Cardiac muscle cell (in vitro differentiated cells and primary cell): ENCODE measurements around the gene CDKN1B. TPM values are rescaled to one million over a fixed set of nuclear protein-coding genes. Genes with fewer than 3 reads are reported as not detected.

ENCODE experiments used
- DNase-seq, 2 donors: peaks; one replicate each; pipeline versions ENCODE4 v3.0.0 to v3.0.0-alpha.2; 2010 to 2017; ENCODE audit warnings: low read depth in 1 of 2, low spot score in 1 of 2
- H3K27ac ChIP-seq: fragments of 200-600 bp; sonication (generic); 2 replicates; pipeline ENCODE4 v1.5.1; 2016
- H3K27me3 ChIP-seq: fragments of 200-600 bp; sonication (generic); 2 replicates; pipeline ENCODE4 v1.6.0; 2016; ENCODE audit warnings: control low read depth
- H3K36me3 ChIP-seq: fragments of 200-600 bp; sonication (generic); 2 replicates; pipeline ENCODE4 v1.5.1; 2016; ENCODE audit warnings: control low read depth
- H3K4me1 ChIP-seq: fragments of 200-600 bp; sonication (generic); 2 replicates; pipeline ENCODE4 v1.8.1; 2017; ENCODE audit warnings: low read depth, mild to moderate bottlenecking, mixed run types
- H3K4me3 ChIP-seq: fragments of 200-600 bp; sonication (generic); 2 replicates; pipeline ENCODE4 v1.5.1; 2016; ENCODE audit warnings: mild to moderate bottlenecking
- H3K9me3 ChIP-seq: fragments of 200-600 bp; sonication (generic); 2 replicates; pipeline ENCODE4 v1.5.1; 2017; ENCODE audit warnings: low read depth, mild to moderate bottlenecking, control low read depth
- polyA plus RNA-seq: library from polyadenylated mRNA; unstranded; fragments of >200 nt; fragmentation: Nextera tagmentation; extraction: Ambion mirVana; gene quantifications from 2 replicates; pipeline ENCODE4 v1.2.1, GENCODE V29; 2016
- total RNA-seq: library from RNA; depleted of rRNA; stranded (reverse); fragments of >200 nt; gene quantifications from 2 replicates; pipeline ENCODE4 v1.2.3, GENCODE V29; 2016
- TF ChIP-seq, protein P1 (sequence below): IDR thresholded peaks from 2 replicates; pipeline ENCODE4 v1.5.1; 2012; ENCODE audit warnings: low read depth, mild to moderate bottlenecking, low read length

CDKN1B gene
- total and polyA plus RNA-seq, 2 experiments from 2014 or later: 5.8 to 90.4 TPM

DNA sequence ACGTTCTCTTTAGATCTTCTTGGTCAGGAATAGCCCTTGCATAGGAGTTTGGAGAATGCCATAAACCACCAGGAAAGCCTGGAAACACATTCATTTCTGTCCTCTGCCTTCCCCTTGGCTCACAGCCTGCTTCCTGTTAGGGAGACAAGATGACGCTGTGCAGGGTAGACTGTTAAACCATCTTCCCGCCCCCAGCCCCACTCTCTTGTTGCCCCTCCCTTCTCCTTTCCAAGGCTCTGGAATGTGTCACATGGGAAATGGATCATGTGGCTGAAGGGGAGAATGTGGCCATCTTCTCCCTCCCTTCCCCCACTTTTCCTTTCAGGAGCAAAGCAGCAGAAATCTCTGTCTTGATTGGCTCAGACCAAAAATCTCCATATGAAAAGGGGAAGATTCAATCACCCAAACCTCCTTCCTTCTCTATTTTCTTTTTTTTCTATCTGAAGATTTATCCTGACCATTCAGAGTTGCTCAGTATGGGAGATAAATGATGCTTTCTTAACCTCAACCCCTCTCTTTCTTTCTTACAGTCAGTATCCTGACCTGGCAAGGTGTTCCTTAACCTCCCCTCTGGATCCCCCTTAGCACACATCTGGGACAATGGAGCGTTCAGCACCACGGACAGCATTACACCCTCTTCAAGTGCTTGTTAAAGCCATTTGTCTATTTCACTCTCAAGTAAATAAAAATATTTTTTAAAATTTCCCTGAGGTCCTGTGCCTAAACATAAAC lies 32.6 kb upstream of the CDKN1B start:
- Histone ChIP-seq H3K27ac (no peak overlapping the region), H3K4me1 (peaks cover 10% of the 10 kb centered on the region), H3K4me3 (peak overlapping the region; percentile 25)

DNA sequence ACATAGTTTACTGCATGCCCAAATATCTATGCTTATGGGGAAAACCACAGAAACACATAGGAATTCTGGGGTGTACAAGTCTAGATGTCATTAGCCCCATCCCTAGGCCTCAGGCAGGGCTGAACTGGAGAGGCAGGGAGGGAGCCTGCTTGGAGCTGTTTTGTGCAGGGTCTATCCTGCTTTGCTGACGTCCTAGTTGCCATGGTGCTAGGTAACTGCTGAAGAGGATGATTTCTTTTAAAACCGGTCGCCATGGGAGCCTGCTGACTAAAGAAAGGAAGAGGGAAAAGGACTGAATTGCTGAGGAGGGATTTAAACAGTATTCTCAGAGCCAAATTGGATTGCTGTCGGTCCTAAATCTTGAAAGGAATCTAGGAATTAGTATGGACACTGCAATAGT lies 31.9 kb upstream of the CDKN1B start:
- no peaks in the 10 kb centered on the region for H3K27me3 ChIP-seq
- H3K4me1 ChIP-seq: peaks cover 10% of the 10 kb centered on the region
- TF ChIP-seq, protein P1, sequence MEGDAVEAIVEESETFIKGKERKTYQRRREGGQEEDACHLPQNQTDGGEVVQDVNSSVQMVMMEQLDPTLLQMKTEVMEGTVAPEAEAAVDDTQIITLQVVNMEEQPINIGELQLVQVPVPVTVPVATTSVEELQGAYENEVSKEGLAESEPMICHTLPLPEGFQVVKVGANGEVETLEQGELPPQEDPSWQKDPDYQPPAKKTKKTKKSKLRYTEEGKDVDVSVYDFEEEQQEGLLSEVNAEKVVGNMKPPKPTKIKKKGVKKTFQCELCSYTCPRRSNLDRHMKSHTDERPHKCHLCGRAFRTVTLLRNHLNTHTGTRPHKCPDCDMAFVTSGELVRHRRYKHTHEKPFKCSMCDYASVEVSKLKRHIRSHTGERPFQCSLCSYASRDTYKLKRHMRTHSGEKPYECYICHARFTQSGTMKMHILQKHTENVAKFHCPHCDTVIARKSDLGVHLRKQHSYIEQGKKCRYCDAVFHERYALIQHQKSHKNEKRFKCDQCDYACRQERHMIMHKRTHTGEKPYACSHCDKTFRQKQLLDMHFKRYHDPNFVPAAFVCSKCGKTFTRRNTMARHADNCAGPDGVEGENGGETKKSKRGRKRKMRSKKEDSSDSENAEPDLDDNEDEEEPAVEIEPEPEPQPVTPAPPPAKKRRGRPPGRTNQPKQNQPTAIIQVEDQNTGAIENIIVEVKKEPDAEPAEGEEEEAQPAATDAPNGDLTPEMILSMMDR: no peak
- H3K4me3 ChIP-seq: no peak overlapping the region
- no peaks in the 10 kb centered on the region for H3K36me3 ChIP-seq
- no peak overlapping the region for H3K27ac ChIP-seq
- no peaks in the 10 kb centered on the region for H3K9me3 ChIP-seq
- no peak for DNase-seq

More for the DNA sequence above, 32.6 kb upstream of the CDKN1B start:
- DNase-seq: peak; percentile 68 to 83
- Histone ChIP-seq H3K36me3 (no peaks in the 10 kb centered on the region), H3K27me3 (no peaks in the 10 kb centered on the region), H3K9me3 (no peaks in the 10 kb centered on the region)
- TF ChIP-seq, protein P1: no peak

DNA sequence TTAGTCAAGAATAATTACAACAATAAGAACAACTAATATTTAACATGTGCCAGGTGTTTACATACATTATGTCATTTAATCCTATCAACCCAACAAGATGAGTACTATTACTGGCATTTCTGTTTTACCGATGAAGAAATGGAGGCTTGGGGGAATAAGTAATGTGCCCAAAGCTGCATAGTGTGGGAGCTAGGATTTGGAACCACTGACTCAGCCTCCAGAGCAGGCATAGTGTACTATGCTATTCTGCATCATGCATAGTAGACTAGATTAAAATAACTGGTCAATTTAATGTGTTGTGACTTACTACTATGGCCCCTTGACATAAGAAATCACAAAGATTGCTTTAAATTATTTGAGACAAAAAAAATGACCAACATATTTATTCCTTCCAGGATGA lies 30.7 kb upstream of the CDKN1B start:
- Histone ChIP-seq H3K27ac (no peak overlapping the region), H3K9me3 (no peaks in the 10 kb centered on the region), H3K27me3 (no peaks in the 10 kb centered on the region), H3K36me3 (no peaks in the 10 kb centered on the region), H3K4me3 (no peak overlapping the region), H3K4me1 (peaks cover 15% of the 10 kb centered on the region)
- DNase-seq: no peak
- TF ChIP-seq, protein P1: no peak

DNA sequence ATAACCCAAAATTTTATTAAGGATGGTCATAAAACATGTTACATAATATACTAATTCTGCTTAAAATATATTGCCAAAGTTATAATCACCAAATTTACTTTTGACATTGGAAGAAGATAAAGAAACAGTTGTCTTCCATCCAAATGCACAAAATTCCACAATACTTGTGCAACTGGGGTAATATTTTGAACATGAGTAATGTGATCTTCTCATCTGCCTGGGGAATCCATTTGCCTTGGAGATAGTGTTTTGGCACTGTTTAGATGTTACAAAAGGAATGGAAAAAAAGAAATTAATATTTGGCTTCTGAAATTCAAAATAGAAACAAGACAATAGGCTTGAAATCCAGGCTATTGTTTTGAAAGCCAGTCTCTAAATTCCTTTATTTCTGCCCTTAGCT lies 30.2 kb upstream of the CDKN1B start:
- TF ChIP-seq, protein P1: no peak
- no peak overlapping the region for H3K4me3 ChIP-seq

DNA sequence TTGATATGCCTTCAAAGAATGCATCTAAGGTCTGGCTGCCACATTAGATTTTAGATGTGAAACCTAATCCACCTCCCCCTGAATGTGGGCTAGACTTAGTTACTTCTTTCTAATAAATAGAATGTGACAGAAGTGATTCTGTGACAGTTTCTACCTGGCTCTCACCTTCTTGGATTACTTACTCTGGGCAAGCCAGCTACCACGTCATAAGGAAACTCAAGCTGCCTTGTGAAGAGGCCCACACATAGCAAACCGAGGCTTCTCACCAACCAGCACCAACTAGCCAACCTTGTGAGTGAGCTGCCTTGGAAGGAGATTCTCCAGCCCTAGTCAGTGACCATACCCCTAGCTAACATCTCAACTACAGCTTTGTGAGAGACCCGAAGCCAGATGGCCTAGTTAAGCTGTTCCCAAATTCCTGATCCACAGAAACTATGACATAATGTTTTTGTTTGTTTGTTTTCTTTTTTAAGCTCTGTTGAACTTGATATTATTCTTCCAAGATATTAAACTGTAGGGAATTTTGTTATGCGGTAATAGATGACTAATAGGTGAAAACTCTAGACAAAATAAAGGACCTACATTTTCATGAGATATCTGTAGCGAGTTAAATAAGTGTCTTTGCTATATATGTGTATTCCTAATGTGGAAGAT lies 27.4 kb upstream of the CDKN1B start:
- no peaks in the 10 kb centered on the region for H3K27me3 ChIP-seq
- no peaks in the 10 kb centered on the region for H3K9me3 ChIP-seq
- no peak overlapping the region for H3K4me3 ChIP-seq
- peaks cover 26% of the 10 kb centered on the region for H3K4me1 ChIP-seq
- no peaks in the 10 kb centered on the region for H3K36me3 ChIP-seq
- DNase-seq: no peak
- H3K27ac ChIP-seq: no peak overlapping the region
- TF ChIP-seq, protein P1: no peak

More for the DNA sequence above, 30.2 kb upstream of the CDKN1B start:
- Histone ChIP-seq H3K9me3 (no peaks in the 10 kb centered on the region), H3K36me3 (no peaks in the 10 kb centered on the region), H3K27ac (no peak overlapping the region), H3K4me1 (peaks cover 18% of the 10 kb centered on the region), H3K27me3 (no peaks in the 10 kb centered on the region)
- peak in 1 of 2 donors; percentile 82 for DNase-seq
